ENCODE results near the gene LAMC1. TPM values are rescaled to one million over a fixed set of nuclear protein-coding genes. Genes with fewer than 3 reads are reported as not detected.

LAMC1 gene
- total RNA-seq, 8 experiments from 2014 or later, result 20.1 to 363 (median 140) TPM

DNA sequence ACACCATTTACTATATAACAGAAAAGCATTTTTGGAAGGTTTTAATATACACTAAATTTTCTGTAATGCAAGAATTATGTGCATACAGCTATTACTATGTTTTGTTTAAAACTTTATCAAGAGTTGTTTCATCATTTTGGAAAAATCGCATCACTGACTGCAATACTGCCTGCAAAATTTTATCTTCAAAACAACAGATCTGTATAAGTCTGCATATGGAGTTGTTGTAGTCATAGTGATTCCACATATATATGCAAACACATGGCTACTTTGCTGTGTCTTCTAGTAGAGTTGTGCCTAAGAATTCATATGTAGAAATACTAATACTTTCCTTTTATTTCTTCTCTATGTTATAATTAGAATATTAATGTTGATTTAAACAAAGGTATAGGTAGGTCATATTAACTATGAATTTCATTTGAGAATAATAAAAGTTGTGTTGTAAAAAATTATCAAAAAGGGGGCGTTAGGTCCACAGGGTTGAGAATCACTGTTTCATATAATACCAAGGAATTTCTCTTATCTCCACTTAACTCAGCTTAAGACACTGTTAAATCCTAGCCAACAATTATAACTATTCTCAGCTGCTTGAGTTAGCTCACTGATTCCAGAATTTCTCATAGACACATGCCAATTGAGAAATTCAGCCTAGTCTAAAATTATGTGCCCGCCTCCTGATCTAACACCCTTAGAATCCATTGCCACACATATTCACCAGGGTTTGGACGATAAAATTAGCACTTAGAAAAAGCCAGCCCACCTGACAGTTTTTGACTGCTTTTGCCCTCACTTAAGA, 22.9 kb upstream of the LAMC1 start:
- 27 to 100% (median 85%) methylated on average over 1 to 4 of the region's 4 CpGs for WGBS, 10 experiments
- ATAC-seq (replicated peaks in 6 of 8), result peak in 1 of 8 experiments; percentile 31
- in situ Hi-C loops (cut with MboI; ENCODE audit: low pct_unique_long_range_greater_than_20kb in 2 of 9, low sequenced_read_pairs in 9 of 9, unreplicated experiment in 9 of 9), result no loop called here
- Histone ChIP-seq H3K4me3 (no peak overlapping the region), H3K27ac (no peak overlapping the region), H3K4me1 (replicated peaks in 1 of 2) (no peaks in the 10 kb centered on the region)

DNA sequence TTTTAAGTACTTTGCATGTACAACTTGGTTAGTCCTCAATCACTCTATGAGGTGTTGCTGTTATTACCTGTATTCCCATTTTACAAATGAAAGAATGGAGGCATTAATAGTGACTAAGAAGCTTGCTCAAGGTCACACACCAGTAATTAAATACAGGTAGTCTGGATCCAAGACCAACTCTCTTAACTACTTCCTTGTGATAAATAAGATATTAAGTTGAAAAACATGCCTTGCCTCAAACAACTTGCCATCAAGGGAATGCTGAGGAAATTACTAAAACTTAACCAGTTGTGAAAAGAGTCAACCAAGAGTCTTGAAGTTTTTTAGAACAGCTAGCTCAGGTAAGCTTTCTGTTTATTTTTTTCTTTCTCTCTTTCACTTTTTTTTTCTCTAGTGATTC, 21.0 kb upstream of the LAMC1 start:
- ATAC-seq (replicated peaks in 6 of 8), result no peak
- no peak overlapping the region for H3K27ac ChIP-seq
- in situ Hi-C loops (cut with MboI; ENCODE audit: low pct_unique_long_range_greater_than_20kb in 2 of 9, low sequenced_read_pairs in 9 of 9, unreplicated experiment in 9 of 9), result no loop called here
- no peak overlapping the region for H3K4me3 ChIP-seq
- no peaks in the 10 kb centered on the region for H3K4me1 ChIP-seq (replicated peaks in 1 of 2)

DNA sequence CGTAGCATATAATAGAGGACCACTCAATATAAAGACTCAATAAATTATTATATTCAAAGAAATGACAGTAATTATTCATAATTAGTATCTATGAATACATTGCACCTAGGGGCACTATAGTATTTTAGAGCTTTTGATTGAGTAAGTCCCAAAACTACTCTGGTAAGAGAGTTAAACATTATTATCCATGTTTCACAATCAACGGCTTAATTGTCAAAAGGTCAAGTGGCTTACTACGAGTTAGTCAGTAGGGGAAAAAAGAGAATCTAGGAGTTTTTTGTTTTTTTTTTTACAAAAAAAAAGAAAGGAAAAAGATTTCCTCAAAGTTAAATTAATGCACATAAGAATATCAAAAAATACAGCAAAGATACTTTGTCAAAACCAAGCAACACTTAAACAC, 20.4 kb upstream of the LAMC1 start:
- 33 to 90% (median 77%) methylated on average over 3 of the region's 3 CpGs for WGBS, 10 experiments
- Histone ChIP-seq H3K4me3 (no peak overlapping the region), H3K4me1 (replicated peaks in 1 of 2) (no peaks in the 10 kb centered on the region), H3K27ac (no peak overlapping the region)
- in situ Hi-C loops (cut with MboI; ENCODE audit: low pct_unique_long_range_greater_than_20kb in 2 of 9, low sequenced_read_pairs in 9 of 9, unreplicated experiment in 9 of 9), result no loop called here
- ATAC-seq (replicated peaks in 6 of 8), result no peak

DNA sequence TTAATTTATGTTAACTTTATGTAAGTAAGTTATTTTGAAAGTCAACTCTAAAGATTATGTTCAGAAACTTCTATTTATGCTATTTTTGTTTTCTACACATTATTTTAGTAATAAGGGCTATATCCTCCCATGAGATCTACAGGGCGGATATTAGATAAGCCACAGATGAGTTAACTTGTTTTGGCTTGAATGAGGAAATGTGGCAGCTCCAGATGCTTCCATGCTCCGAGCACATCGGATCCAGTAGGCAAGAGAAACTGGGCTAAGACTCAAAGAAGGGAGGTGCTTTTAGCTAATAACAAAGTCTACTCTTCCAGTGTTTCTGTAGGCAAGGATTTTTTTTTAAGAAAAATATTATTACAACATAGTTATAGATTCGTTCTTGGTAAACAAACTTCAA, 20.0 kb upstream of the LAMC1 start:
- ATAC-seq (replicated peaks in 6 of 8), result peak in 2 of 8 experiments; percentile 46 to 85
- Histone ChIP-seq H3K4me1 (replicated peaks in 1 of 2) (no peaks in the 10 kb centered on the region), H3K4me3 (no peak overlapping the region), H3K27ac (no peak overlapping the region)
- in situ Hi-C loops (cut with MboI; ENCODE audit: low pct_unique_long_range_greater_than_20kb in 2 of 9, low sequenced_read_pairs in 9 of 9, unreplicated experiment in 9 of 9), result no loop called here
- 10 to 88% (median 58%) methylated on average over 2 to 4 of the region's 4 CpGs for WGBS, 10 experiments

DNA sequence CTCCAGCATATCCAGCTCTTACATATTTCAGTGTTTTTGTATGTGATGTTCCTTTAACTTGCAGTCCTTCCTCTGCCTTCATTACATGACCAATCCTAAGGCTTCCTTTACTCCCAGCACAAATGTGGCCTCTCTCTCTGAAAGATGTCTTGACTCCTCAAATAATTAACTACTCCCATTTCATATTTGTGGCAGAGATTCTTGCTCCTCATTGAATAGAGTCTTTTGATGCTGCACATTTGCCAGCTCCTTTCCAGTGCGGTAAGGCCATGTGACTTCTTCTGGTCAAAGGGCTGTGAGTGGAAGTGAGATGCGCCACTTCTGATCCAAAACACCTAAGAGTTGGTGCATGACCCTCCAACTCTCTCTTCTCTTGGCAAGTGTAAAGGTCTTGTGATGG, 19.1 kb upstream of the LAMC1 start:
- no peak for ATAC-seq (replicated peaks in 6 of 8)
- in situ Hi-C loops (cut with MboI; ENCODE audit: low pct_unique_long_range_greater_than_20kb in 2 of 9, low sequenced_read_pairs in 9 of 9, unreplicated experiment in 9 of 9), result no loop called here
- Histone ChIP-seq H3K4me3 (no peak overlapping the region), H3K27ac (no peak overlapping the region), H3K4me1 (replicated peaks in 1 of 2) (no peaks in the 10 kb centered on the region)
- WGBS, 10 experiments, result 82 to 100% (median 100%) methylated on average over 1 to 2 of the region's 2 CpGs; no CpG with 5 or more reads in 4 of the 10 experiments

DNA sequence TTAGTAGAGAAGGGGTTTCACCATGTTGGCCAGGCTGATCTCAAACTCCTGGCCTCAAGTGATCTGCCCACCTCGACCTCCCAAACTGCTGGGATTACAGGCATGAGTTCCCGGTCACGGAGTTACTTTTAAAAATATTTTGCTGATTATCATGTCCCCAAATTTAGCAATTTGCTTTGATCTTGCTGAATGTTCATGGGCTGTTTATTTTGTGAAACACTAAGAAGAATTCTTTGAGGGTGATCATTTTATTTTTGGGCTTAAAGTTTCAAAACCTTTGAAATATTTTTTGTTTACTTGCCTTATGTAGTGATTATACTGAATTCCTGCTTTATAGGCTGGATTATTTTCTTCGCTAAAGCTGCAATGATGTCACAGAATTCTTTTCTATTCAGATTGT, 11.4 kb upstream of the LAMC1 start:
- ATAC-seq (replicated peaks in 6 of 8), result no peak
- Histone ChIP-seq H3K27ac (no peak overlapping the region), H3K4me1 (replicated peaks in 1 of 2) (no peaks in the 10 kb centered on the region), H3K4me3 (no peak overlapping the region)
- 17 to 100% (median 72%) methylated on average over 1 to 4 of the region's 4 CpGs for WGBS, 10 experiments
- in situ Hi-C loops (cut with MboI; ENCODE audit: low pct_unique_long_range_greater_than_20kb in 2 of 9, low sequenced_read_pairs in 9 of 9, unreplicated experiment in 9 of 9), result no loop called here

DNA sequence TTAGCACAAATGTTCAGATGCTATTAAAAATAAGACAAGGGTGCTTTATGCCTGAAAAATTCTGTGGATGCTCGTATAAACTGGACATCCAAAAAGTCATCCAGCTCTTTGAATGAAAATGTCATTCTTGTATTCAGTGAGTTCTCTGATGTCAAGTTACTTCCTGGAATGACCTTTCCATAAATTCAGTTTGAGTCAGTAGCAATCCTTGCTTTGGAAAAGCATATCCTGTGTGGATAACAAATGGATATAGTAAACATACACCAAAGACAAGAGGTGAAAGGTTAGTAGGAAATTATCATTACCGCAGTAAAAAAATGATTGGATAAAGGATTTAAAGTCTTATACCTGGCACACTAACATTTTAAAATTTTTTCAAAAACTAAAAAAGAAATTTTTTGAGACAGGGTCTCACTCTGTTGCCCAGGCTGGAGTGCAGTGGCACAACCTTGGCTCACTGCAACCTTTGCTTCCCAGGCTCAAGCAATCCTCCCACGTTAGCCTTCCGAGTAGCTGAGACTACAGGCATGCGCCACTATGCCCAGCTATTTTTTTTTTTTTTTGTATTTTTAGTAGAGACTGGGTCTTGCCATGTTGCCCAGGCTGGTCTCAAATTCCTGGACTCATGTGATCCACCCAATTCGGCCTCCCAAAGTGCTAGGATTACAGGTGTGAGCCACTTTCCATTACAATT, 10.8 kb upstream of the LAMC1 start:
- in situ Hi-C loops (cut with MboI; ENCODE audit: low pct_unique_long_range_greater_than_20kb in 2 of 9, low sequenced_read_pairs in 9 of 9, unreplicated experiment in 9 of 9), result no loop called here
- no peak overlapping the region for H3K4me3 ChIP-seq
- no peaks in the 10 kb centered on the region for H3K4me1 ChIP-seq (replicated peaks in 1 of 2)
- no peak overlapping the region for H3K27ac ChIP-seq
- WGBS, 10 experiments, result 68 to 96% (median 87%) methylated on average over 3 to 6 of the region's 6 CpGs
- no peak for ATAC-seq (replicated peaks in 6 of 8)

DNA sequence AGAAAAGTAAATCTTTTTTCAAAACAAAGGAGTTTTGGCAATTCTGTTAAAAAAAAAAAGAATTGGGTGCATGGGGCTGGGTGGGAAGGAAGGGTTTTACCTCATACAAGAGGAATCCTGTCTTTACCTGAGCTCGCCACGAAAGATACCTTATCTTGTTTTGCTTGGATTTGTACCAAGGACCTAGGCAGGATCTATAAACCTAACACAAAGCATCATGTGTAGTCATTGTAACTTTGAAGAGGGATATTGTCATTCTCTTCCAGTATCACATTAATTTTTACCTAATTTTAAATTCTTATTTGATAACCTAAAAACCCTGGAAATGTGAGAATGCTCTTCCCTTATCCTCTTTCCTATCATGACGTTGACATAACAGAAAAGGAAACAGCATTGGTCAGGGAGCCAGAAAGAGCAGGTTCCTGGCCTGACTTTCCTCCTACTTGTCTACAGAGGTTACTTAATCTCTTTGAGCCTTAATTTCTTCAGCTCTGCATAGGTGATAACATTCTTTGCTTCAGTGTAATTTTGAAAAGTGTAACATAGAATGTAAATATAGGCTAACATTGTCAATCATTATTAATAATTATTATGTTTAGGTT, 4.0 kb upstream of the LAMC1 start:
- no peak overlapping the region for H3K27ac ChIP-seq
- ATAC-seq (replicated peaks in 6 of 8), result no peak
- H3K4me1 ChIP-seq (replicated peaks in 1 of 2), result peaks cover 0 to 6% of the 10 kb centered on the region in 2 donors
- WGBS, 10 experiments, result 35 to 91% (median 56%) methylated on average over 1 to 3 of the region's 3 CpGs
- H3K4me3 ChIP-seq, result no peak overlapping the region
- in situ Hi-C loops (cut with MboI; ENCODE audit: low pct_unique_long_range_greater_than_20kb in 2 of 9, low sequenced_read_pairs in 9 of 9, unreplicated experiment in 9 of 9), result no loop called here

DNA sequence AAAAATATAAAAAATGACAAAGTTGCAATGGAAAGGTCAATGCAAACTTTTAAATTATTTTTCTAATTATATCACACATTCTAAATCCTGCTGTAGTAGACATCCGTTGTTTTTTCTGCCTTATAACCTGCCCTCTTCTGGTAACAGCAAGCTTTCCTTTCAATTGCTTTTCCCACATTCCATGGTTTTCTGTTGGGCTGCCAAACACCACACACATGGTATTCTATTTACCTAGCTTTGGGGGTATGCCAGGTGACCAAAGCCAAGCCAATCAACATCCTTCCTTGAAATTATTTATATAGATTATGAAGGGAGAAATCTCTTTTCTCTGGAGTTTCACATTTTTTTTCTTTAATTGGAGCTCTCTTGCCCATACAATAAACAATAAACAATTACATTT, 3.4 kb upstream of the LAMC1 start:
- in situ Hi-C loops (cut with MboI; ENCODE audit: low pct_unique_long_range_greater_than_20kb in 2 of 9, low sequenced_read_pairs in 9 of 9, unreplicated experiment in 9 of 9), result no loop called here
- Histone ChIP-seq H3K4me1 (replicated peaks in 1 of 2) (peaks cover 1 to 11% of the 10 kb centered on the region in 2 donors), H3K4me3 (no peak overlapping the region), H3K27ac (no peak overlapping the region)
- WGBS, 10 experiments, result 0 to 100% (median 58%) methylated on average over 1 of the region's 1 CpG; no CpG with 5 or more reads in 1 of the 10 experiments
- no peak for ATAC-seq (replicated peaks in 6 of 8)

DNA sequence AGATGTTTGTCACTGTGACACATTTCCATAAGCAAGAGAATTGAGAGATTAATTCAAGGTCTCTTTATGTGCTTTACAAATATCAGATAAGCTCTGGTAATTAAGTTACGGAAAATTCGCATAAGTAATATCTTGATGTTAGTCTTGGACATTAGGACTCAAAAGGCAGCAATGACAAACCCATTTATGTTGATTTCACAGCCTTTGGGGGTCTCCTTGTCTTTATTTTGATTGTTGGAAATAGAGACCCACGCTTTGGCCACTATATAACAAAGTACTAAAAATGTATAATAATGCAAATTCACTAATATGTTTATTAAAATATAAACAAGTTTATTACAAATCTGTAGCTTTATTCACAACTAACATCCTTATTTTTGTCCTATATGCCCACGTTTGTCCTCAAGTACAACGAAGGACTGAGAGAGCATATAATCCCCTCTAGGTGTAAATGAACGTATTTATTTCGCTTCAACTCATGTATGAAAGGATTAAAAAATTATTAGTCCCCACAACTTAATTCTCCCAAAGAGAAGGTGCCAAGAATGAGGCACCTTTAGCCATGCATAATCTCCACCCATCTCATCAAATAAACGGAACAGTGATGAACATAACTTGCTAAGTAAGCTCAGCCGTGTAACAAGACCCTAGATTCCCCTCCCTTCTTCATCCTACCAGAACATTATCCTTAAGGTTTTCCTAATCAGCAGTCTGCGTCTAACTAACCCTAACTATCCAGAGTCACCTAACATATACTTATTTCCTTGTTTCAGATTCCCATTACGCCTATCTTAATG, 1.6 kb upstream of the LAMC1 start:
- in situ Hi-C loops (cut with MboI; ENCODE audit: low pct_unique_long_range_greater_than_20kb in 2 of 9, low sequenced_read_pairs in 9 of 9, unreplicated experiment in 9 of 9), result no loop called here
- no peak for ATAC-seq (replicated peaks in 6 of 8)
- 40 to 78% (median 65%) methylated on average over 3 to 11 of the region's 11 CpGs for WGBS, 10 experiments
- Histone ChIP-seq H3K4me1 (replicated peaks in 1 of 2) (peaks cover 8 to 26% of the 10 kb centered on the region in 2 donors), H3K27ac (no peak overlapping the region), H3K4me3 (peak overlapping the region; percentile 68 to 93 (median 84))

DNA sequence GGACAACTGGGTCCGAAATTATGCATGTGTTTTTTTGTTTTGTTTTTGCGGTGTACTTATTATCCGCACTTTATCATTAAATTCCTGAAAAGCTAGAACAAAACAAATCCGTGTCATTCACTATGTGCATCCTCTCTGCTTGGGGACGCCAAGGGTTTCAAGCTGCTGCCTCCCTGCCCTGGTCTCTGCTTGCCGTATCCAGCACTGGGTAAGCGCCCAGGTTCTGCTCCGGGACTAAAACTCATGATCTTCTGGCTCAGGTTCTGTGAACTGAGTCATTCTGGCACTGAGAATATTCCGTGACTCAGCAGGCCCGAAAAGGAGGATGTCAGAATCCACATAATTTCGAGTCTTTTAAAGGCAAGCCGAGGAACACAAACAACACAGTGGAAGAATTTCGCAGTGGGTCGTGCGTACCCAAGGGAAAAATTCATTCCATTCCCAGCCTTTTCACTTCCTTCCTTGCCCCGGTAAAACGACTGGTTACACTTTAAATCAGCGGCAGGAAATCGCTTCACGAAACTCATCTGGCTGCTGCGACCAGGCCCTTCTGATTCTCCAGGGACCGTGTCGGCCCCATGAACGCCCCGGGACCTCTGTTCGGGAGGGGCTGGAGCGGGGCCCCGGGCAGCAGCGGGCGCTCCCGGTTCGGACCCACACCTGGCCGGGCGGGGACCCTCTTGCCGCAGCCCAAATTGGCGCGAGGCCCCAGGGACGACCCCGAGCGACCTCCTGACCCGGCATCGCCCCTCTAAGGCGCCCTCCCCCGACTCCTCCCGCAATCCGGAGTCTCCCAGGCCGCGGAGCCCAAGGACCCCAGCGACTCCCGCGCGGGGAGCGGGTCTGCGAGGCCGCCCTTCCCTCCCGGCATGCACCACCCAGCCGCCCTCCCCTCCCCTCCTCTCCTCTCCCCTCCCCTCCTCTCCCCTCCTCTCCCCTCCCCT, 746 bp upstream of the LAMC1 start:
- Histone ChIP-seq H3K4me3 (peak overlapping the region; percentile 68 to 93 (median 84)), H3K27ac (peak overlapping the region; percentile 86 to 89), H3K4me1 (replicated peaks in 1 of 2) (peaks cover 14 to 26% of the 10 kb centered on the region in 2 donors)
- 0 to 12% (median 4%) methylated on average over 3 to 22 of the region's 57 CpGs; no CpG with 5 or more reads in 1 of the 10 experiments for WGBS, 10 experiments
- peak; percentile 18 to 65 (median 56) for ATAC-seq (replicated peaks in 6 of 8)
- in situ Hi-C loops (cut with MboI; ENCODE audit: low pct_unique_long_range_greater_than_20kb in 2 of 9, low sequenced_read_pairs in 9 of 9, unreplicated experiment in 9 of 9), result no loop called here

Data from motor neuron (in vitro differentiated cells).